Islet of Langerhans (tissue), 1 donor: ENCODE results near the gene MYBPC1.
"Not testable (repeated sequence)": the region's sequence is repeated elsewhere in the genome, so short reads cannot be mapped to it uniquely, and the experiment has no call there.

ENCODE experiments used
- FAIRE-seq: peaks from one replicate; lab custom pipeline; 2011; peaks lifted over from hg19 to GRCh38; lab: Jason Lieb, UNC

The MYBPC1 gene

GRCh38 chr12:101594700-101595099 lies at the start of gene MYBPC1:
TSS of gene MYBPC1 (plus strand) at chr12:101594971. CDS start at chr12:101595071, 100 bp downstream.
- FAIRE-seq: no peak

- no peak for FAIRE-seq
These were observed 43.2 kb upstream of the MYBPC1 start for GRCh38 chr12:101551362-101552114.

- FAIRE-seq: no peak
These were observed 42.5 kb upstream of the MYBPC1 start for GRCh38 chr12:101552277-101552676.

- no peak for FAIRE-seq
These were observed 37.7 kb upstream of the MYBPC1 start for GRCh38 chr12:101557094-101557493.

GRCh38 chr12:101558726-101559125 lies 36.0 kb upstream of the MYBPC1 start:
- not testable (repeated sequence) for FAIRE-seq

GRCh38 chr12:101563212-101563611 lies 31.6 kb upstream of the MYBPC1 start:
- no peak for FAIRE-seq

- FAIRE-seq: no peak
These were observed 29.9 kb upstream of the MYBPC1 start for GRCh38 chr12:101564912-101565311.

- no peak for FAIRE-seq
These were observed 28.5 kb upstream of the MYBPC1 start for GRCh38 chr12:101566318-101566717.

- no peak for FAIRE-seq
These were observed 26.9 kb upstream of the MYBPC1 start for GRCh38 chr12:101567918-101568317.

- peak; percentile 66 for FAIRE-seq
These were observed 24.7 kb upstream of the MYBPC1 start for GRCh38 chr12:101570047-101570446.

- FAIRE-seq: no peak
These were observed 23.7 kb upstream of the MYBPC1 start for GRCh38 chr12:101571105-101571504.

- FAIRE-seq: no peak
These were observed 21.0 kb upstream of the MYBPC1 start for GRCh38 chr12:101573743-101574142.

- FAIRE-seq: no peak
These were observed 16.4 kb upstream of the MYBPC1 start for GRCh38 chr12:101578417-101578816.

- FAIRE-seq: no peak
These were observed 13.6 kb upstream of the MYBPC1 start for GRCh38 chr12:101581190-101581589.

- FAIRE-seq: no peak
These were observed 11.8 kb upstream of the MYBPC1 start for GRCh38 chr12:101582937-101583336.

- FAIRE-seq: no peak
These were observed 4.4 kb upstream of the MYBPC1 start for GRCh38 chr12:101590383-101590782.

- FAIRE-seq: no peak
These were observed 3.0 kb upstream of the MYBPC1 start for GRCh38 chr12:101591781-101592180.

GRCh38 chr12:101592448-101592847 lies 2.3 kb upstream of the MYBPC1 start:
- FAIRE-seq: no peak

GRCh38 chr12:101592921-101593320 lies 1.9 kb upstream of the MYBPC1 start:
- no peak for FAIRE-seq

- FAIRE-seq: no peak
These were observed 1.4 kb downstream of the MYBPC1 start for GRCh38 chr12:101596172-101596571.

- FAIRE-seq: no peak
These were observed 2.4 kb downstream of the MYBPC1 start for GRCh38 chr12:101597164-101597563.

GRCh38 chr12:101598483-101598882 lies 3.7 kb downstream of the MYBPC1 start:
- no peak for FAIRE-seq

- no peak for FAIRE-seq
These were observed 4.5 kb downstream of the MYBPC1 start for GRCh38 chr12:101599311-101599710.

GRCh38 chr12:101599771-101600484 lies 5.2 kb downstream of the MYBPC1 start:
- no peak for FAIRE-seq
